CD4-positive, alpha-beta T cell treated with Interleukin-10 for 1 hour (primary cell): ENCODE results near the gene NLRP9.

Source experiments
- DNase-seq: peaks from one replicate; pipeline ENCODE4 v3.0.0-alpha.2; 2020

The NLRP9 gene

DNA sequence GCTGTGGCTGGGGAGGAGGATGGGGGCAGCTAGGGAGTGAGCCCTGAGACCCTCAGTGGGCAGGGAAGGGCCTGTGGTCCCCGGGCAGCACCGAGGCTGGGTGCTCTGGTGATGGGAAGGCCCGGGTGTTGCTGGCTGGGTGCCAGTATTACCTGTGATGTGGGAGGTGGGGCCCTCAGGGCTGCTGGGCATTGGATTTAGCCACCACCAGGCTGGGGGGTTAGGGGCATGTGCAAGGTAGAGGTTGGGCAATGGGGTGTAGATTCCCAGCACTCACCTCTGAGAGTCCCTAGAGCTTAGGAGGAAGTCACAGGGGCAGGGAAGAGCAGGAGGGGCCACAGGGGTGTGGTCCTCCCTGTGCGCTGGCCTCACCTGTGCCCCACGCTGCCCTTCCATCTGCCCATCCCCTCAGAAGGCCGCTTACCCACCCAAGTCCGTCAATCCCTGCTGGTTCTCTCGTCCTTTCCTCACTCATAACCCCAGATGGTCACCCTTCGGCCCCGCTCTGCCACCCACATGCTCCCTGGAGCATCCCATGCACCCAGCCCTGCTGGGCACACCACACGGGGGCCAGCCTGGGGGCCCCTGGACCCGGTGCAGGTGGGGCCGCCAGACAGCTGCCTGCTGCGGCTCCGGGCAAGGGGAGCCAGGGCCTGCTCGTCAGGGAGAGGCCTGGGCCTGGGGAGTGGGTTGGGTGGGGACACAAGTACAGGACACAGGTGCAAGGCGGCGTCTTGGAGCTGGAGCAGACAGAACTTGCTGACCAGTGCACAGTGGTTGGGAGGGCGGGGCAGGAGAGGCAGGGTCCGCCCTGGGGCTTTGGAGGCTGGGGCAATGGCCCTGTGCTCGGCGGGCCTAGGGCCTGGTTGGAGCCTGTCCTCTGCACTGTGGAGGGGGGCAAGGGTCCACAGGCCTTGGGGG, 50.7 kb downstream of the NLRP9 start:
- DNase-seq = no peak

DNA sequence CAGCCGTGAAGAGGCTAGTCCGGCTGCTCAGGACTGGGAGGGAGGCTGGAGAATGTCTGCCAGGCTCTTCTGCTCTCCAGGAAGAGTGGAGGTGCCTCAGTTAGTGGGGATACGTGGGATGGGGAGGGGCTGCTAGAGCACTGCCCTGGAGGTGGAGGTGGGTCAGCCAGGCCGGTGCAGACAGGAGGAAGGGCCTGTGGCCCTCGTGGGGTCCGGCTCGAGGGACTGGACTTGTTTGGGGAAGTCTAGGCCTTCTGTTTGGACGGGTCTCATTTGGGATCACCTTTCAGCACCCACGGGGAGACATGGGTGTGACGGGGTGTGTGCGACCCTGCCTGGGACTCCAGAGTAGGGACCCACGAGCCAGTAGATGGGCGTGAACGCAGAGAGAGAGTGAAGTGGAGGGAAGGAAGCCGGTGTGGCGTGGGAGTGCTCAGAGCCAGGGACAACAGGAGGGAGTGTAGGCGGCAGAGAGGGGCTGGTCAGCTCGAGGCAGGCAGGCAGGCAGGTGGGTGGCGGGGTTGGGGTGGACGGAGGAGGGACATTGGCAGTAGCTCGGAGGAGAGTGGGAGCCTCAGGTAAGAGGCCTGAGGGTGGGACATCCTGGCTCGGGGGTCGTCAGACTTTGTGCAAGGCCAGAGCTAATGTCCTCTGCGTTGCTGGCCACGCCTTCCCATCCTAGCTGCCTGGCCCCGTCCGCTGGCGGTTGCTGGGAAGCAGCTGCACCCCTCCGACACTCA, 51.7 kb downstream of the NLRP9 start:
- DNase-seq = no peak

DNA sequence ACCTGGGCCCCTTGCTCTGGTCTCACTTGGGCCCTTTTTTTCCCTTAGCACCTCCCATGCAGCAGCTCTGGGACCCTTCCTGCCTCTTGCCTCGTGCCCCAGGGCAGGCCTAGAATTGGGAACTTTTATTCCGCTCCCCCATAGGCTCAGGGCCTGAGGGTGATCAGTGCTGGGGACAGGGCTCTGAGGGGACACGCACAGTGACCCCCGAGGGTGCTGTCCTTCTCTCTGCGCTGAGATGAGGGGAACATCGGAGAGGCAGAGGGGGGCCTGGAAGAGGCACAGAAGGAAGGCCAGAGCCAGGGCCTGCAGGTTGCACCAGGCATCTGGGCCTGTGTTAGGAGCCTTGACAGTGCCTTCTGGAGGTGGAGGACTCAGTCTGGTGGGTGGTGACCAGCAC, 52.4 kb downstream of the NLRP9 start:
- no peak for DNase-seq

DNA sequence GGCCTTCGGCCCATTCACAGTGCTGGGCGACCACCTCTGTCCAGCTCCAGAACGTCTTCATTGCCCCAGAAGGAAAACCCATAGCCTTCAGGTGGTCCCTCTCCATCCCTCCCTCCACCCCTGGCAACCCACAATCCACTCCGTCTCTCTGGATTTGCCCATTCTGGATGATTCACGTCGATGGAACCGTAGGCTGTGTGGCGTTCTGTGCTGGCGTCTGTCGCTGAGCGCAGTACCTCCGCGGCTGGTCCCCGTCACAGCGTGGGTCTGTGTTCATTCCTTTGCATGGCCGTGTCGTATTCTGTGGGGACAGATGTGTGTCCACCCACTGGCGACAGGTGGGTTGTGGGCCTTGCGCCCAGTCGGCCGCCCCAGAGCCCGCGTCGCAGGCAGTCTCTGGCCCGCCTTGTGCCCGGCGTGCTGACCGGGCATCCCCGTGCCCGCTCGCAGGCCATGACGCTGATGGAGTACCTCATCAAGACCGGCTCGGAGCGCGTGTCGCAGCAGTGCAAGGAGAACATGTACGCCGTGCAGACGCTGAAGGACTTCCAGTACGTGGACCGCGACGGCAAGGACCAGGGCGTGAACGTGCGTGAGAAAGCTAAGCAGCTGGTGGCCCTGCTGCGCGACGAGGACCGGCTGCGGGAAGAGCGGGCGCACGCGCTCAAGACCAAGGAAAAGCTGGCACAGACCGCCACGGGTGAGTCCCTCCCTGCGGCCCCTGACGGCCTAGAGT, 53.1 kb downstream of the NLRP9 start:
- DNase-seq = no peak

DNA sequence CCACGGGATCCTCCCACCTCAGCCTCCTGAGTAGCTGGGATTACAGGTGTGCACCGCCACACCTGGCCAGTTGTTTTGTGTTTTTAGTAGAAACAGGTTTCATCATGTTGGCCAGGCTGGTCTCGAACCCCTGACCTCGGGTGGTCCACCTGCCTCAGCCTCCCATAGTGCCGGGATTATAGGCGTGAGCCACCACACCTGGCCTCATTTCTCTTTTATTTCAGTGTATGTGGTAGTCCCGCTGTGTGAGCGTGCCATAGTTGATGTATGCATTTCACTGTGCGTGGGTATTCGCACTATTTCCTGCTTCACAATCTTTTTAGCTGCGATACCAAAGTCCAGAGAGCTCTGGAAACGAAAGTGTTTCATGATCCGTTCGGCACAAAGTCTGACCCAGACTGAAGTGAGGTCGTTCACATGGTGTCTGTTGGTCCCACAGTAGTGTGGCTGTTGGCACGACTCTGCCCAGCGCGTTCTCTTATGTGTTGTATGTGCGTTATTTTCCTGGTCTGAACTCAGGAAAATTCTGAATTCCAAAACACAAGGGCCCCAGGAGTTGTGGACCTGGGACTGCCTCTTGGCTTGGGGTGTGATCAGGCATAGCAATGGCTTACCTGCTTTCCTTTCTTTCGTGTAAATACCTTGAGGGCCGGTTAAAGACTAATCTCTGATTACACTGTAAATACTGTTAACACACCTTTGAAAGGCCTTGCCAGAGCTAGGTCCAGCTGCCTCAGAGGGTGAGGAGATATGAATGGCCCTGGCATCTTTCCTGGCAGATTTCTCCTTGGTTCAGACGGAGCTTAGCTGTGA, 54.5 kb downstream of the NLRP9 start:
- no peak for DNase-seq

DNA sequence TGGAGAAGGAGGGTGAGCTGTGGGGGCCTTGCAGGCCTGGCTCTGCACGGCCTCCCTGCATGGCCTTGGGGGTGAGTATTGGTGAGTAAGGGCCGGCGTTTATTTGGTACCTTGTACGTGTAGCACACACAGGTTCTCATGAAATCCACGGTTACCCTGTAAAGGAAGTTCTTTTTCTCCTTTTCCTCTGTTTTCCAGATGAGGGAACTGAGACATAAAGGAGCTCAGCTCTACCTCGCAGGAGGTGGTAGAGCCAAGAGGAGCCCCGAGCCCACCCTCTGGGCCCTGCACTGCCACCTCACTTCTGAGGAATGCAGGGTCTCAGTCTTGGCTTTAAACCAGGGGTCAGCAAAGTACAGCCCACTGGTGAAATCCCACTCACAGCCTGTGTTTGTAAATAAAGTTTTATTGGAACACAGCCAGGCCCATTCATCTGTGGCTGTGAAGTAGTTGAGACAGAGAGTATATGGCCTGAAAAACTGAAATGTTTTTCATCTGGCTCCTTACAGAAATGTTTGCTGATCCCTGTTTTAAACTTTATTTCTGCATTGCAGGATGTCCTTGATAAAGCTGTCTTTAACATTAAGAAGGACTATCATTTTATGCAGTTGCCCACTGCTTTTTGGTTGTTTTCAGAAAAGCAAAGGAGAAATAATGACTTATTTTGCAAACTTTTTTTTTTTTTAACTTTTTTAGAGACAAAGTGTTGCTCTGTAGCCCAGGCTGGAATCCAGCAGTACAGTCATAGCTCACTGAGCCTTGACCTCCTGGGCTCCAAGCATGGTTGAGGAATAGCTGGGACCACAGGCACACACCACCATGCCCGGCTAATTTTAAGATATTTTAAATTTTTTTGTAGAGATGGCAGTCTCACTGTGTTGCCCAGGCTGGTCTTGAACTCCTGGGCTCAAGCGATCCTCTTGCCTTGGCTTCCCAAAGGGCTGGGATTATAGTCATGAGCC, 56.8 kb downstream of the NLRP9 start:
- no peak for DNase-seq

DNA sequence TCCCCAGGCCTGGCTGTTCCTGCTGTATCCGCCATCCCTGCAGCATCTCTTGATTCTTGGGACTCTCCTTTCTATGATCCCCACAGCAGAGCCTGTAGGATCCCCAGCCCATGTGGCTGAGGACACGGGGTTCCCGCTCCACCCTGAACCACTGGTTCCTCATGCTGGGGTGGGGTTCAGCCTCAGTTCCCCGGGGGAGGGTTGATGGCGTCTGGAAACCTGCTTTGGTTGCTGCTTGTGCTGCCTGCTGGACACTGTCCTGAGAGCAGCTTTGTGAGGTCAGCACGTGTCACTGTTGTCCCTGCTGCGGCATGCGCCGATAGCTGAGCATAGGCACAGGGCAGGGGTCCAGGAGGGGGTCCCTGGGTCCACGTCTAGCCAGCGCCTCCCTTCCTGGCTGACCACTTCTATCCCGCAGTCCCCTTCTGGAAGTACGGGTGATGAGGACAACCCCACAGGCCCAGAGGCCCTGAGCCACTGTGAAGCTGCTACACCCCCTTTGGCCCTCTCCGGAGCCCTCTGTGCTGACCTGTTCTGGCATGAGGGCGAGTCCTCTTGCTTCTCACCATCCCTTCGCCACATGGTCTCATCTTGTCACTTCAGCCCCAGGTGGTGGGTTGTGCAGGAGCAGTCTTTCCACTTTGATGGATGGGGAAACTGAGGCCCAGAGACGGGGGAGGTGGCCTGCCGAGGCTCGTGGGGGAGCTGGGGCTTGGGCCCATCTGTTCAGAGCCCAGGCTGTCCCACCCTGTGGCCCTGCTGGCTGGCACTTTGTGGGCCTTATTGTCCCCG, 57.7 kb downstream of the NLRP9 start:
- no peak for DNase-seq

DNA sequence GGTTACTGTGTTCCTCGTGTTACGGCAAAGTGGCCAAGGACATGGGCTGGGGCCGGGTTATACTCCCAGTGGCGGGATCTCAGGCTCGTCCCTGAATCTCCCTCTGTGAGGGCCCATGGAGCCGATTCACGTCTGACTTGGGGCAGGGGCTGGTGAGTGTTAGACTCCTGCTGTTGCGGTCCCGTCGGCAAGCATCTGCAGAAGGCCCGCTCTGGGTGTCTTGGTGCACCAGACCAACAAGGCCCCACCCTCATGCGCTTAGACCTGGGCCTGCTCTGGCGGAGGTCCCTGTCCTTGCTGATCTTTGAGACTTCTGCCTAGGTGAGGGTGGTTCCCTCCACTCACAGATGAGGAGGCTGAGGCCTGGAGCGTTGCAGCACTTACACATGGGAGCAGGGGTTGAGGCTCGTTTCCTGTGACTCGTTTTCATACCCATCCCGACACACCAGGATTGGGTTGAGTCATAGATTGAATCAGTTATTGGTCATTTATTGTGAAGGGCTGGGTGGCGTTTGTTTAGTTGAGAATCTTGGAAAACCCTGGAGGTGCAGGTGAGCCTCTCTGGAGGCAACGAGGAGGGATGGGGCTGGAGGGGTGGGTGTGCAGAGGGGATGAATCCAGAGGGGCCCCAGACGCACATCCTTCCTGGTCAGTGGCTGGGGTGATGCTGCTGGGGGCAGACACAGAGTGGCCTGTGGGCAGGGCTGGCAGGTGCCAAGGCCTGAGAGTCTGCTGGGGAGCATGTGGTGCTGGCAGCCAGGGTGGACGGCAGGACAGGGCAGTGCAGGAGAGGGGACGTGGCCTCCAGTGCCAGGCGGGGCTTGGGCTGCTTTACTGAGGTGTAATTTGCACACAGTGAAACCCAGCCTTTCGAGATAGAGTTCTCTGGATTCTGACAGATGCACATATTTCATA, 58.6 kb downstream of the NLRP9 start:
- DNase-seq = no peak

DNA sequence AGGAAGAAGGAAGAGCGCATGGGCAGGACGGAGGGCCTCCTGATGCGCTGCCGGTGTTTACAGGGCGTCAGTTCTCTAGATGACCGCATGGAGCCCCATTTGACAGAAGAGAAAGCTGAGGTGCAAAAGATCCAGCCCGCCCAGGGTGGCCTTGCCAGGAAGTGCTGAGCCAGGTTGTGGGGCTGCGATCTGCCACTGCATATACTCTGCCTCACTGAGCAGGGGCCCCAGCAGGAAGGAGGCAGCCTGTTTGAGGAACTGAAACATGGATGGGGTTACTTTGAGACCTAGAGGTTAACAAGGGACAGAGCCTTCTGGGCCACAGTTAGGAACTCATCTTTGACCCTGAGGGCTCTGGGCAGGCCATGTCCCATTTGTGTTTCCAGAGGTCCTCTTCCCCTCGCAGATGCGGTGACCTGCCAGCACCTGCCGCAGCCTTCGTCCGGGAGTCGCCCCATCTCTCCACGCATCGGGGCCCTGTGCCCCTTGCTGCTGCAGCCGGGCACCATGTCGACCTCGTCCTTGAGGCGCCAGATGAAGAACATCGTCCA, 60.0 kb downstream of the NLRP9 start:
- DNase-seq = peak; percentile 32

DNA sequence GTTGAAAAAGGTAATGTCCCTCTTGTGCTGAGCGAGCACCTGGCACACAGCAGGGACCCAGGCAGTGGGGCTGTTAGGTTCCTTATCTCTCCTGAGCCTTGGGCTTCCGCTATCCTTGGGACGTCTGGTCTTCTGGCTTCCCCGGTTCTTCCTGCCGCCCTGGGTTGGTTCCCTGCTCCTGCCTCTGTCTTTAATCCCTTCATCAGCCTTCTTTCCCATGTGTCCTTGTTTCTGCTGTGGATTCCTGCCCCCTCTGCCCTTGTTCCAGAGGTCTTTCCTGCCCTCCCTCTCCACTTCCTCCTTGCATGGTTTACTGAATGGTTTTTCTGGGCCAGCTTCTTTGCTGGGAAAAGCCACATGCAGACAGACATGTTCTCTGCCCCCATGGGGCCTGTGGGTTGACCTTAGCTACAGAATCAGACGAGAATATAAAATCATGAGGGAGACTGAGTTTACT, 60.6 kb downstream of the NLRP9 start:
- DNase-seq = no peak

DNA sequence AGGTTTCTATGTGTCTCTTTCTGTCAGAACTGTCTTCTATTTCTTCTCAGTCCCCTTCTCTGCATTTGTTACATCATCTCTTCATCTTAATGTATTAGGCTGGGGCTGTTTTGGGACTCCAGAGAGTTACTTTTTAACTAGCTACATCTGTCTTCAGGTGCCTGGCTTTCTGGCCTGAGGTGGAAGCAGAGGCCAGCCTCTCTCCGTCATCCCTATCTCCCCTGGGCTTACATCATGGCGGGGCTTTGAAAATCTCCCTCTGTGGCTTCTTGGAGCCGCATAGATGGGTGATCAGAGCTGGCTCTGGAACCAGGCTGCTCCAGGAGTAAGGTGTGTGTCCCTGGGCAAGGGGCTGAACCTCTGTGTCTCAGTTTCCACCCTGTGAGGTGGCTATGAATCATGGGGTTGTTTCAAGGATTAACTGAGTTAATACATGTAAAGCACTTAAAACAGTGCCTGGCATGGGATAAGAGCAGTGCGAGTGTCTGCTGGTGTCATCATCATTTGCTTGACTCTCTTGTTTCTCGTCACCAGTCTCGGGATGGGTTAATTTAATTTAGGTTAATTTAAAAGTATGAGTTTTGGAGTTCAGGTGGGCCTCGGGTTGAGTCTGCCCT, 61.2 kb downstream of the NLRP9 start:
- no peak for DNase-seq

DNA sequence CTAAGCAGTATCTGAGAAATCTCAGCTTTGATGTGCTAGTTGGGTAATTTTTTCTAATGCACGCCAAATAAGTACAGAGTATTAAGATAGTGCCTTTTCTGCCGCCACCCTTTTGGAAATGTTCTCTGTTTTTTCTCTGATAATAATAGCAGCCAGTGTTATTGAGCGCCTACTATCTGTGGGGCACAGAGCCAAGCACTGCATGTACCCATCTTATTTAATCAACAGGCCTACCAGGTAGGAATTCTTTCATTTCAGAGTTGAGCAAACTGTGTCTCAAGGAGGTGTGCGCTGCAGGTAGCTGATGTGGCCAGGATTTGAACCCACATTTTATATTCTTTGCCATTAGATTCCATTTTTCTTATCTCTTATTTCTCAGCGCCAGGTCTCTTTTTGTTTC, 61.8 kb downstream of the NLRP9 start:
- no peak for DNase-seq

DNA sequence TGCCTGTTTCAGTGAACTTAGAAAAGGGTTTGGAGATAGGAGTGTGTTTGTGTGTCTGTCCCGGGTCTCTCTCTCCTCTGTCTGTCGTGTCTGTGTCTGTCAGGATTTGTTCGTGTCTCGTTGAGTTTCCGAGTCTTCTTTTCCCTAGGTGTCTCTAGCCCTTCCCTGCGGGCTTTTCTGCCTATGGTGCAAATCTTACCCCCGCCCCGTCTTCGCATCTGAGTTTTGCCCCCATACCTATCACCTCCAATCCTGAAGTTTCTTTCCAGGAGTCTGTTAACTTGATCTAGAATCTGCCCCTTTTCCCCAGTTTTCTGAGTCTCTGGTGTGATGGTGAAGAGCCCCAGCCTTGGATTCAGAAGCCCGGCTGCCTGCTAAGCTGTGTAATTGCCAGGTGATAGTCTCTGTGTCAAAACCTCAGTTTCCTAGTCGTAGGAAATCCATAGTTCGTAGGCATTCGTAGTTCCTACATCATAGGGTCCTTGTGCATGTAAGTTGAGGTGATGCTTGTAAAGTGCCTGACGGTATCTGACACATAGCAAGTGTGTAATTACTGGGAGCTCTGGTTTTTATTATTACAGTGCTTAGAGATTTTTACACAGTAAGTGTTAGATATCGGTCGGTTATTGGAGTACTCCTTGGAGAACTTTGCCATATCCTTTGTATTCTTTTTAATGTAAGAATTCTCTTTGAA, 62.4 kb downstream of the NLRP9 start:
- DNase-seq = no peak

DNA sequence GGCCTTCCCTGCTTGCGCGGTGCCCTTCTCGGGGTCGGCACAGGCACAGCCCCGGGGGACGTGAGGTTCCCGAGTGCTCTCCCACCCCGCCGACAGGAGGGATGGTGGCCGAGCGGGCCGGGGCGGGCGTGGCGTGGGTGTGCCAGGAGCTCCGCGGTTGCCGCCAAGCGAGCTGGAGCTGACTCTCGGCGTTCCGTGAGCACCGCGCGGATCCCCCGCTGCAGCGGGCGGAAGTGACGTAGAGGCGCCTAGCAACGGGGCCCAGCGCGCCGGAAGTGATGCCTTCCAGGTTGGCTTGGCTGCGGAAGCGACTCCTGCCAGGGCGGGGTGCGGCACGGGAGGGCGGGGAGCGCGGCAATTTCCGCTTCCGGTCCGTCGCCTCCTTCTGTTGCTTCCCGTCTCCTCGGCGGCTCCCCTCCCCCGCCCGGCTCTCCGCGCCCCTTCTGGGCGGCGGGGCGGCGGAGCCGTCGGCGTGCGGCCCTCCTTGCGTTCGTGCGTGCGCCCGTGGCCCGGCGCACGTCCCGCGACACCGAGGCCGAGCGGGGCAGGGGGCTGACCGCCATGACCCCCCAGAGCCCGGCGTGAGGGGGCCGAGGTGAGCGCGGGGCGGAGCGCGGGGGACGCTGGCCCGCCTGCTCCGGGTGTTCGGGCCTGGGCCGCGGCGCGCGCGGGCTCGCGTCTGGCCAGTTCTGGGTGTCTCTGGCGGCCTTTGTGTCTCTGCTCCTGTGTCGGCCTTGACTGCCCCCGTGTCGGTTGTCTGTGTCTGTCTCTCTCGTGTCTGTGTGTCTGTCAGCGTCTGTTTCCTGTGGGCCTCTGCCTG, 63.2 kb downstream of the NLRP9 start, which contains the start of gene EPN1:
Gene EPN1 (plus strand): TSS at position 386 of the 820 bp plus-strand sequence. CDS start 3,402 bp downstream, outside the sequence.
- DNase-seq = peak; percentile 98

DNA sequence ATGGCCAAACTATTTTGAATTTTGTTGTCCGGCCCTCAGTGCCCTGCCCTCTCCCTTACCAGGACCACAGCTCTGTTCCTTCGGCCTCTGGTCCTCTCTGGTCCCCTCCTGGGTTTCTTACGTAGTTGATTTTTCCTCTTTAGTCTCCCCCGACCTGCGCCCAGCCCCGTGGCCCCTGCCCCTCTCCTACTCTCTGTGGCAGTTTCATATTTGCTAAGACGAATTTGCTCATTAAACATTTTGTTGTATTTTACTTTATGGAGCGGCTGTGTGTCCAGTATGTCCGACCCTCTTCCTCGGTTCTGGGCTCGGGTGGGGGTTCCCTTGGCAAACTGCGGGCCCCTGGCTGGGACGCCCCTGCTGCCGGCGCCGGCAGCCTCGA, 63.8 kb downstream of the NLRP9 start:
- DNase-seq = no peak

DNA sequence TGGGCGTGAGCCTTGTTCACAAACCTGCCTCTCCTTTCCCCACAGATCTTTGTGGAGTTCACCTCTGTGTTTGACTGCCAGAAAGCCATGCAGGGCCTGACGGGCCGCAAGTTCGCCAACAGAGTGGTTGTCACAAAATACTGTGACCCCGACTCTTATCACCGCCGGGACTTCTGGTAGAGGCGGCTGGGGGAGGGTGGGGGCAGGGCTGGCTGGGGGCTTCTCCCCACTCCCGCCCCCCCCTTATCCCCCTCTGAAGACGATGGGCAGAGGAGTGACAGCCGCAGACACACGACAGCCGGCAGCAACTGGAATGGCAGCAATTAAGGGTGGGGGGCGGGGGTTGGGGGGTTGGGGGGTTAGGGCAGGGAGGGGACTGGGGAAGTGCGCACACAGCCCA, 64.3 kb downstream of the NLRP9 start:
- DNase-seq = no peak

DNA sequence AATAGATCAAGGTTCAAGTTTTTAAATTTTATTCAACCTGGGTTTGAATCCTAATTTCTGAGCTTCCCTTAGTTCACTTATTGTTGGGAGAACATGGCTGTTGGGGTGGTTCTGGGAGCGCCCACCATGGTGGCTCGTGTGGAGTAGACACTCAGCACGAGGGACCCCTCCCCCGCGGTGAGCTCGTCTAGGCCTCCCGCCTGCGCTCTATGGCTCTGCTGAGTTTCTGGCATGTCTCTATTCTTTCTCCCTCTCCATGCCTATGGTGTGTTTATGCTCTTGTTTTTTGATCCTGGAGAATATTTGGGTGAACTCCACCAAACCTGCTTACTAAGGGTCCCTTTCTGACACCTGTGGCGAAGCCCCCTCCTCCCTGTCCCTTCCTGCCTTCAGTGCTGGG, 64.7 kb downstream of the NLRP9 start:
- DNase-seq = no peak
